Duodenal mucosa (tissue), 2 donors: ENCODE measurements around the gene CNTN2.

ENCODE experiments used
- H3K27ac ChIP-seq: one replicate; pipeline ENCODE4 v1.7.0; 2013; ENCODE audit warnings: low read depth, low read length
- H3K27me3 ChIP-seq, 2 donors: one replicate each; pipeline ENCODE4 v1.7.0; 2013; ENCODE audit warnings: low read length in 2 of 2, control low read depth in 1 of 2; ENCODE audit not compliant: insufficient read depth in 2 of 2, control insufficient read depth in 1 of 2
- H3K36me3 ChIP-seq, 2 donors: one replicate each; pipeline ENCODE4 v1.7.0; 2013; ENCODE audit warnings: low read length in 2 of 2, control low read depth in 1 of 2; ENCODE audit not compliant: insufficient read depth in 2 of 2, control insufficient read depth in 1 of 2
- H3K4me1 ChIP-seq, 2 donors: one replicate each; pipeline ENCODE4 v1.7.0; 2013; ENCODE audit warnings: low read length in 2 of 2, control low read depth in 1 of 2; ENCODE audit not compliant: insufficient read depth in 2 of 2, control insufficient read depth in 1 of 2
- H3K4me3 ChIP-seq, 2 donors: one replicate each; pipeline ENCODE4 v1.7.0; 2013; ENCODE audit warnings: low read length in 2 of 2, low read depth in 1 of 2
- H3K9ac ChIP-seq, 2 donors: one replicate each; pipeline ENCODE4 v1.7.0; 2013; ENCODE audit warnings: low read length in 2 of 2, low read depth in 1 of 2
- H3K9me3 ChIP-seq, 2 donors: one replicate each; pipeline ENCODE4 v1.7.0; 2013; ENCODE audit warnings: low read length in 2 of 2, control low read depth in 1 of 2; ENCODE audit not compliant: control insufficient read depth in 1 of 2

The CNTN2 gene

GRCh38 chr1:205109269-205109668 is 66.3 kb downstream of the CNTN2 start:
- Histone ChIP-seq H3K27ac (no peak overlapping the region), H3K36me3 (peaks cover 16 to 63% of the 10 kb centered on the region in 2 donors), H3K9ac (no peak overlapping the region), H3K9me3 (no peaks in the 10 kb centered on the region), H3K27me3 (no peaks in the 10 kb centered on the region), H3K4me1 (no peaks in the 10 kb centered on the region), H3K4me3 (no peak overlapping the region)

- no peak overlapping the region for H3K27ac ChIP-seq
- no peaks in the 10 kb centered on the region for H3K9me3 ChIP-seq
- H3K36me3 ChIP-seq, result peaks cover 15 to 61% of the 10 kb centered on the region in 2 donors
- no peaks in the 10 kb centered on the region for H3K4me1 ChIP-seq
- H3K9ac ChIP-seq, result no peak overlapping the region
- no peaks in the 10 kb centered on the region for H3K27me3 ChIP-seq
- no peak overlapping the region for H3K4me3 ChIP-seq
Measured at GRCh38 chr1:205109711-205110110, 66.7 kb downstream of the CNTN2 start.

DNA sequence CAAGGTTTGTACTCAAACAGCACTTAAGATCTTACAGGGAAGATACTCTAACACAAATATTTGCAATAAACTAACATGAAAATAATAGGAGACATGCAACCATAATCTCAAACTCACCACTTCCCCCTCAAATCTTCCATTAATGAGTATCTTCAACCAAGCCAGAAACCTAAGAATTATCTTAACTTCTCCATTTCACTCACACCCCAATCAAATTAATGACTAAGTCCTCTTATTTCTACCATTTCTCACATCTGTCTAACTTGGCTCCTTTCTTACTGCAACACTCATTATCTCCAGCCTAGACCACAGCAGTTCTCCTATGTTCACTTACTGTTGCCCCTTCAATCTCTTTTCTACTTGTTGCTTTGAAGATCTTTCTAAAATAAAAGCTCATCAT is 68.3 kb downstream of the CNTN2 start:
- H3K4me1 ChIP-seq, result no peaks in the 10 kb centered on the region
- no peaks in the 10 kb centered on the region for H3K9me3 ChIP-seq
- no peaks in the 10 kb centered on the region for H3K27me3 ChIP-seq
- no peak overlapping the region for H3K4me3 ChIP-seq
- H3K36me3 ChIP-seq, result peaks cover 18 to 48% of the 10 kb centered on the region in 2 donors
- H3K9ac ChIP-seq, result no peak overlapping the region
- no peak overlapping the region for H3K27ac ChIP-seq

GRCh38 chr1:205118752-205119151 is 75.7 kb downstream of the CNTN2 start:
- H3K27me3 ChIP-seq, result no peaks in the 10 kb centered on the region
- peaks cover 15 to 24% of the 10 kb centered on the region in 2 donors for H3K4me1 ChIP-seq

DNA sequence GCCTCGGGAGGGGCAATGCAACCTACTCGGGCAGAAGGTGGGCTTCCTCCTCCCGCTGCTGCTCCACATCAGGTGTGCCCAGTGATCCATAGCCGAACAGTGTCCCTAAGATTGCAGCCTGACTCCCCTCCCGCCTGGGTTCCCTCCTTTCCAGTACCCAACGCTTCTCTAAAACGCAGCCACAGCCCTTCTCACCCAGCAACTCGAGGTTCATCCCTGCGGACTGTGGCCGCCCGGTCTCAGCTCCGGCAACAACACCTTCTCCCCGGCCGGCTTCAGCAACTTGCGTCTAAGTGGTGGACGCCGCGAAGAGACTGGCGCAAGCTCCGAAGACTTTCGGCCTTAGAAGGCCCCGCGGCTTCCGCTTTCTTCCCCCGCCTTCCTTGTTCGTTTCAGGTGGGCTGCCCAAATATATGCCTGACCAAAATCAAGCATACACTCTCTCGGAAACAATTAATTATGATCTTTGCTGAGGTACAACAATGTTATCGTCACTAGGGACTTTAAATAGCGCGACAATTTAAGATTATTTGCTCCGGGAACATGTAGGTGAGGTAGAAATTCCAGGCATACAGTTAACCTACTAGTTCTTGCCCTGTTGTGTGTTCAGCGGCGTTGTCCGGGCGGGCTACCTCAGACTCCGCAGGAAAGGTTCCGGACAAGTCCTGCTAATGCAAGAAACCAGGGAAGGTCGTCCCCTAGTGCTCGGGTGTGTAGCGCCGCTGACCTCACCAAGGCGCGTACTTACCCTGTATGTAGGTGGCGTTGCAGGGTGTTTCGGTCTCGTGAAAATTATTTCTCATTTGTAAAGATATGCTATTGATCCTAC is 78.9 kb downstream of the CNTN2 start, which contains the start of gene RBBP5:
Gene RBBP5, minus strand, starts transcription at position 319 of the 829 bp plus-strand sequence. Its CDS starts 105 bp downstream, at position 214.
- peaks cover 15 to 24% of the 10 kb centered on the region in 2 donors for H3K4me1 ChIP-seq
- H3K27ac ChIP-seq, result peak within 1 kb of the TSS; percentile 87
- peak within 1 kb of the TSS; percentile 100 for H3K4me3 ChIP-seq
- H3K27me3 ChIP-seq, result no peaks in the 10 kb centered on the region
- H3K9ac ChIP-seq, result peak within 1 kb of the TSS; percentile 99 to 100
- no peaks in the 10 kb centered on the region for H3K36me3 ChIP-seq
- no peaks in the 10 kb centered on the region for H3K9me3 ChIP-seq

More at GRCh38 chr1:205118752-205119151, 75.7 kb downstream of the CNTN2 start:
- H3K27ac ChIP-seq, result no peak overlapping the region
- no peak overlapping the region for H3K4me3 ChIP-seq
- peaks cover 7 to 13% of the 10 kb centered on the region in 2 donors for H3K36me3 ChIP-seq
- H3K9ac ChIP-seq, result no peak overlapping the region
- no peaks in the 10 kb centered on the region for H3K9me3 ChIP-seq

GRCh38 chr1:205122489-205122882 is 79.5 kb downstream of the CNTN2 start:
- Histone ChIP-seq H3K27me3 (no peaks in the 10 kb centered on the region), H3K4me1 (peaks cover 15 to 24% of the 10 kb centered on the region in 2 donors), H3K9me3 (no peaks in the 10 kb centered on the region), H3K9ac (peak overlapping the region; percentile 99 to 100), H3K27ac (peak overlapping the region; percentile 60), H3K36me3 (no peaks in the 10 kb centered on the region), H3K4me3 (peak overlapping the region; percentile 100)

GRCh38 chr1:205124726-205125125 is 81.7 kb downstream of the CNTN2 start:
- H3K9me3 ChIP-seq, result no peaks in the 10 kb centered on the region
- no peak overlapping the region for H3K9ac ChIP-seq
- no peak overlapping the region for H3K4me3 ChIP-seq
- peaks cover 15 to 19% of the 10 kb centered on the region in 2 donors for H3K4me1 ChIP-seq
- no peak overlapping the region for H3K27ac ChIP-seq
- no peaks in the 10 kb centered on the region for H3K36me3 ChIP-seq
- no peaks in the 10 kb centered on the region for H3K27me3 ChIP-seq

DNA sequence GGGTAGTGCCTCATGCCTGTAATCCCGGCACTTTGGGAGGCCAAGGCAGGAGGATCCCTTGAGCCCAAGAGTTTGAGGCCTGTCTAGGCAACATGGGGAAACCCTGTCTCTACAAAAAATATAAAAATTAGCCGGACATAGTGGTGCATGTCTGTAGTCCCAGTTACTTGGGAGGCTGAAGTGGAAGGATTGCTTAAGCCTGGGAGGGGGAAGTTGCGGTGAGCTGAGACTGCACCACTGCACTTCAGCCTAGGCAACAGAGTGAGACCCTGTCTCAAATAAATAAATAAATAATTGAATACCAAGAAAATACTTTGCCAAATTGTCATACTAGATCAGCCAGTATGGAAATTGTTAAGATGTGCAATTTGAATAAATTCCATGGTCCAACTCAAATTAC is 84.6 kb downstream of the CNTN2 start:
- Histone ChIP-seq H3K36me3 (no peaks in the 10 kb centered on the region), H3K9ac (no peak overlapping the region), H3K4me1 (no peaks in the 10 kb centered on the region), H3K27ac (no peak overlapping the region), H3K27me3 (no peaks in the 10 kb centered on the region), H3K9me3 (no peaks in the 10 kb centered on the region), H3K4me3 (no peak overlapping the region)
